GM18520 (cell line): Measurements from ENCODE around the gene TRIM10.
"Not testable (repeated sequence)": the region's sequence is repeated elsewhere in the genome, so short reads cannot be mapped to it uniquely, and the experiment has no call there.

ENCODE experiments used
- ATAC-seq: cut with Tn5 transposase; IDR thresholded peaks from one replicate; pipeline ENCODE4 v1.9.1; 2021; ENCODE audit not compliant: unreplicated experiment

Gene TRIM10

GRCh38 chr6:30172681-30173080 is 11.7 kb upstream of the TRIM10 start:
- no peak for ATAC-seq

GRCh38 chr6:30171677-30172471 is 10.9 kb upstream of the TRIM10 start:
- ATAC-seq, result no peak

- no peak for ATAC-seq
These were observed 8.9 kb upstream of the TRIM10 start for GRCh38 chr6:30169658-30170614.

- no peak for ATAC-seq
These were observed 7.7 kb upstream of the TRIM10 start for GRCh38 chr6:30168741-30169140.

- no peak for ATAC-seq
These were observed 6.1 kb upstream of the TRIM10 start for GRCh38 chr6:30167101-30167500.

GRCh38 chr6:30165238-30165637 is 4.2 kb upstream of the TRIM10 start:
- ATAC-seq, result not testable (repeated sequence)

GRCh38 chr6:30164714-30165113 is 3.7 kb upstream of the TRIM10 start:
- ATAC-seq, result no peak

- ATAC-seq, result no peak
These were observed 3.1 kb upstream of the TRIM10 start for GRCh38 chr6:30163918-30164654.

GRCh38 chr6:30163090-30163917 is 2.3 kb upstream of the TRIM10 start, which contains the start of gene TRIM15:
Gene TRIM15, plus strand, starts transcription at chr6:30163546. Its CDS starts 139 bp downstream, at chr6:30163685.
- no peak for ATAC-seq

- no peak for ATAC-seq
These were observed 1.5 kb upstream of the TRIM10 start for GRCh38 chr6:30162265-30163089.

GRCh38 chr6:30160008-30160784 is 815 bp downstream of the TRIM10 start:
- ATAC-seq, result no peak

GRCh38 chr6:30158475-30159040 is 2.5 kb downstream of the TRIM10 start:
- ATAC-seq, result no peak

GRCh38 chr6:30157999-30158398 is 3.0 kb downstream of the TRIM10 start:
- ATAC-seq, result no peak

GRCh38 chr6:30157581-30157980 is 3.4 kb downstream of the TRIM10 start:
- no peak for ATAC-seq

- ATAC-seq, result no peak
These were observed 4.2 kb downstream of the TRIM10 start for GRCh38 chr6:30156774-30157173.

GRCh38 chr6:30156262-30156599 is 4.8 kb downstream of the TRIM10 start:
- no peak for ATAC-seq

GRCh38 chr6:30155520-30156261 is 5.3 kb downstream of the TRIM10 start:
- ATAC-seq, result no peak
